GM12874 (cell line): ENCODE results near the gene AGPAT3.

Source experiments
- TF ChIP-seq, protein P1 (sequence below): IDR thresholded peaks from 2 replicates; pipeline ENCODE4 v1.5.1; 2011; ENCODE audit warnings: low read depth, mild to moderate bottlenecking, control low read depth, low read length, moderate library complexity; ENCODE audit not compliant: insufficient read depth

Gene AGPAT3

DNA sequence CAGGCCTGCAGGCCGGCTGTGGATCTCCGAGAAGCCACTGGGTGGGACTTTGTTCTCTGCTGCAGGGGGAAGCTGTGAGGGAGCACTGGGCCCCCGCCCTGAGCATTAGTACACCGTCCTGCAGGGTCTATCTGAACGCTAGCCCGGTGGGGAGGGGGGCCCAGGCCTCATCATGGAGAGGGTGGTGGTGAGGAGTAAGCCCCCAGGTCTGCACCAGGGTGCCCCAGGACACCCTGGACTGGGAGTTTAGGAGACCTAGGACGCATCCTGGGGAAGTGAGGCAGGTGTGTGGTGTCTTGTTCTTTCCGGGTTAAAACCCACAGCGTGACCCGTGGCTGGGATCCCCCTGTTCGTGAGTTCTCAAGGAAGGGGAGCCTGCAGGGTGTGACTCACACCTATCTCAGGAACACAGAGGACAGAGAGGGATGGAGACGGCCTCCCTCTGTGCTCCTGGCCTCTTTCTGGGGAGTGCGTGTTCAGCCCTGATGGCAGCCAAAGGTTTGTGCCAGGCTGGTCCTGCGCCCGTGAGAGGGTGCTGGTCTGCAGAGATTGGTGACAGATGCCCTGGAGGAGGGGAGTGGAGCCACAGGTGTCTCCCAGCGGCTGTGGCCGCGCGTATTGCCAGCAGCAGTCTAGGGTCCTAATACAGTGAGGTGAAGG, 44.8 kb downstream of the AGPAT3 start:
- TF ChIP-seq, protein P1, sequence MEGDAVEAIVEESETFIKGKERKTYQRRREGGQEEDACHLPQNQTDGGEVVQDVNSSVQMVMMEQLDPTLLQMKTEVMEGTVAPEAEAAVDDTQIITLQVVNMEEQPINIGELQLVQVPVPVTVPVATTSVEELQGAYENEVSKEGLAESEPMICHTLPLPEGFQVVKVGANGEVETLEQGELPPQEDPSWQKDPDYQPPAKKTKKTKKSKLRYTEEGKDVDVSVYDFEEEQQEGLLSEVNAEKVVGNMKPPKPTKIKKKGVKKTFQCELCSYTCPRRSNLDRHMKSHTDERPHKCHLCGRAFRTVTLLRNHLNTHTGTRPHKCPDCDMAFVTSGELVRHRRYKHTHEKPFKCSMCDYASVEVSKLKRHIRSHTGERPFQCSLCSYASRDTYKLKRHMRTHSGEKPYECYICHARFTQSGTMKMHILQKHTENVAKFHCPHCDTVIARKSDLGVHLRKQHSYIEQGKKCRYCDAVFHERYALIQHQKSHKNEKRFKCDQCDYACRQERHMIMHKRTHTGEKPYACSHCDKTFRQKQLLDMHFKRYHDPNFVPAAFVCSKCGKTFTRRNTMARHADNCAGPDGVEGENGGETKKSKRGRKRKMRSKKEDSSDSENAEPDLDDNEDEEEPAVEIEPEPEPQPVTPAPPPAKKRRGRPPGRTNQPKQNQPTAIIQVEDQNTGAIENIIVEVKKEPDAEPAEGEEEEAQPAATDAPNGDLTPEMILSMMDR, result no peak

DNA sequence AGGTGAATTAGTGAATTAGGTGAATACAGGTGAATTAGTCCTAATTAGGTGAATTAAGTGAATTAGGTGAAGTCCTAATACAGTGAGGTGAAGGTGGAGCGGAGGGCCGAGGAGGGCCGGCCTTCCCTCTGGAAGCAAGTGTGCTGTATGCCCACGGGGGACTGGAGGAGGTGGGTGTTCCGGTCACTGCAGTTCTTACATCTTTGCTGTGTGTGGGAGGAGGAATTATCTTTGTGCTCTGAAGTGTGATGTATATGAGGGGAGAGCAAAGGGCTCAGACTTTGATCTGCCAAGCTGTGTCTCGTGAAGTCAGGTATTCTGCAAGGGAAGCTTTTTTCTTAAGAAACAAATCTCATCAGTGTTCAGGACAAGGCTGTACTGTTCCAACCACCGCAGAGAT, 45.4 kb downstream of the AGPAT3 start:
- TF ChIP-seq, protein P1, result no peak

DNA sequence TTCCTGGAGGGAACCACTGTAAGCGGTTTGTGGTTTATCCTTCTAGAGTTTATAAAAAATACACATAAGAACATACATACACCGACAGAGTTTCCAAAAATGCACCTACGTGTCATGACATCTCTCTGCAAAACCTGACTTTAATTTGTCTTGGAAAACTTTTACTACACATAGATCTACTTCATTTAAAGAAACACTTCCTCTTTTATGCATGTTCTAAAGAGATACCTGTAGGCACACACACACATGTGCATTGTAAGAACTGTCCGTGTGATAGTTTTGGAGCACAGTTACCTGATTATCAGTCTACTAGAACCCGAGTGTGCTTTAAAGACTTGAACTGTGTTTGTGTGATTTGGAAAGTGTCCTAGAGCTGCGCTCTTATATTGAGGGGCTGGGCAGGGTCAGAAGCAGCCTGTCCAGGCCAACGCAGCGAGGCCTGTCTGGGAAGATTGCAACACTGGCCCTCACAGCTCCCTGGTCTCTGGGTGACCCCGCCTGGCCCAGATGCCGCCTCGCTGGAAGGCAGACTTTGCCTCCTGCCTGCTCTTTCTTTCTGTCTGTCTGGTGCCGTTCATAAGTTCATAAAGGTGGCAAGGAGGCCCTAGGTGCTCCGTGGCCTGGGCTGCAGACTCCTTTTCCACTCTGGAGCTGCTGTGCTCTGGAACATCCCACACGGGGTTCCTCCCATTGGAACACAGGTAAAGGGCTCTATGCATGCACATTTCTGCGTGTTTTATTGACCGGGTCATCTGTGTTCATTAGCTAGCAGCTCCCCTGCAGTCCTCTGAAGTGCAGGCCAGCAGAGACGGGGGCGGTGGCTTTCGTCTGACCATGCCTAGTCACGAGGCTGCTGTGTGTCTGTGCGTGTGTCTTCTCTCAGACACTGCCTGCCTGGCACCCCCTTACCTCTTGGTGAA, 46.3 kb downstream of the AGPAT3 start:
- TF ChIP-seq, protein P1, result no peak

DNA sequence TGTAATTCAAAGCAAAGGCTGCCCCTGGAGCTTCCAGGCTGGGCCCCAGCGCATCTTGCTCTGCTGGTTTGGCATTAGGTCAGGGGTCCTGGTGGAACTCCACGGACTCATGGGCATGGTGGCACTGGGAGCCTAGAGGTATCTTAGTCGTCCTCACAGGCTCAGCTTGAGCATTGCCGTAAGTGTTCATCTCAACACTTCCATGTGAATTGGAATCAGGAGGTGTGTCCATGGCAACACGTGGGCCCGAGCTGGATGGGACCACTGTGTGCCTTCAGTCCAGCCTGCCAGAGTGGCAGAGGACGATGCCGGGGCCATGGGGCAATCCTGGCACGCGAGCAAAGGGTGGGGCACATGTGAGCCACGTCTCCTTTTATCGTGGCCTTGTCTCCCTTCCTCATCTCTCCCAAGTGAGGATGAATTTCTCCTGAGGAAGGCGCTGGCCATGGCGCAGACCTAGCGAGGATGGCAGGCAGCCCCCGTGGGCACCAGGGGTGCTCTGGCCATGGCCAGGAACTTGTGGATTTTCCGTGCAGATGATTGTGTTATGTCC, 47.0 kb downstream of the AGPAT3 start:
- TF ChIP-seq, protein P1, result no peak

DNA sequence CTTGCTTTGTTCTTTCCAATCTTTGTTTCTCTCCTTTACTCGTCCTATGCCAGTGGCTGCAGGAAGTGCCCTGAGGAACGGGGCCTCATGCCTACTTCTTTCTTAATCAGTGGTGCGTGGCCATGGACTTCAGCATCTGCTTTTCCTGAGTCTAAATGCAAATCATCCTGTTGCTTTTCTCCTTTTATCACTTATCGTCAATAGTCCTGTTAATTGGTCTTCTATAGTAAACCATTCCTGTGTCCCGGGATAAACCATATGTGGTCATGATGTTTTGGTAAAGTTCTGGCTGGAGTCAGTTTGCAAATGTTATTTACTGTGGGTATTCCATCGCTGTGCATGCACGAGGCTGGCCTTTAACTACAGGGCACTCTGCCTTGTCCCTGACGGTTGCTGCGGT, 47.5 kb downstream of the AGPAT3 start:
- TF ChIP-seq, protein P1, result no peak

DNA sequence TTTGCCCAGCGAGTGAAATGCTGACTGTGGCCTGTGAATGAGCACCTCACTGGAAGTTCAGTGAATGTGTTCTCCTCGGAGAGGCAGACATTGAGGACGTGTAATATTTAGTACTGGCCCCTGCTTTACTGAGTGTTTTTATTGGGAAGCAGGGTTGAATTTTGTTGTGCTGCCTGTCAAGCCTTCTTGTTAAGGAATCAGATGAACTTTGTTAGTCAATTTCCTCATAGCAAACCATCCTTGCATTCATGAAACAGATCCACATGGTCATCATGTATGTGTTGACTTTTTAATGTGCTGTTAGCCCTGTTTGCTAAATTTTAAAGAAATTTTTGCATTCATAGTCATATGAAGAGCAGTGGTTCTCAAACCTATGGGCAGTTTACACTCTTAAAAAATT, 47.9 kb downstream of the AGPAT3 start:
- TF ChIP-seq, protein P1, result no peak

DNA sequence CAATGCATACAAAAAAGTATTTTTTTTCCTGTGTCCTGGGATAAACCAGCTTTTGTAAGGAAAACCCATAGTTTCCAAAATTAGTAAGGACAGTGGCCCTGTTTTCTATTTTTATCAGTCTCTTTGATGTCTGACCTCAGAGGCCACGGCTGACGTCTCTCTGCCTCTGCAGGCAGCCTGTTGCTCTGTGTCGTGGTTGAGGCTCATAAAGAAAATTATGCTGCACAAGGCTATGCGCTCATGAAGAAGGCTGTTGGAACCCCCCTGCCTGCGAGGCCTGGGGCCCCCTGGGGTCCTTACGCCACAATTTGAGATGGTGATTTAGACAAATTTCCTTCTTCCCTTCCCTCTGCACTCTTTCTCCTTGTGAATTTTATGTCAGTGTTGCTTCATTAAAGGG, 48.9 kb downstream of the AGPAT3 start:
- TF ChIP-seq, protein P1, result no peak
